ENCODE data around the gene RPL29.

RPL29 gene

DNA sequence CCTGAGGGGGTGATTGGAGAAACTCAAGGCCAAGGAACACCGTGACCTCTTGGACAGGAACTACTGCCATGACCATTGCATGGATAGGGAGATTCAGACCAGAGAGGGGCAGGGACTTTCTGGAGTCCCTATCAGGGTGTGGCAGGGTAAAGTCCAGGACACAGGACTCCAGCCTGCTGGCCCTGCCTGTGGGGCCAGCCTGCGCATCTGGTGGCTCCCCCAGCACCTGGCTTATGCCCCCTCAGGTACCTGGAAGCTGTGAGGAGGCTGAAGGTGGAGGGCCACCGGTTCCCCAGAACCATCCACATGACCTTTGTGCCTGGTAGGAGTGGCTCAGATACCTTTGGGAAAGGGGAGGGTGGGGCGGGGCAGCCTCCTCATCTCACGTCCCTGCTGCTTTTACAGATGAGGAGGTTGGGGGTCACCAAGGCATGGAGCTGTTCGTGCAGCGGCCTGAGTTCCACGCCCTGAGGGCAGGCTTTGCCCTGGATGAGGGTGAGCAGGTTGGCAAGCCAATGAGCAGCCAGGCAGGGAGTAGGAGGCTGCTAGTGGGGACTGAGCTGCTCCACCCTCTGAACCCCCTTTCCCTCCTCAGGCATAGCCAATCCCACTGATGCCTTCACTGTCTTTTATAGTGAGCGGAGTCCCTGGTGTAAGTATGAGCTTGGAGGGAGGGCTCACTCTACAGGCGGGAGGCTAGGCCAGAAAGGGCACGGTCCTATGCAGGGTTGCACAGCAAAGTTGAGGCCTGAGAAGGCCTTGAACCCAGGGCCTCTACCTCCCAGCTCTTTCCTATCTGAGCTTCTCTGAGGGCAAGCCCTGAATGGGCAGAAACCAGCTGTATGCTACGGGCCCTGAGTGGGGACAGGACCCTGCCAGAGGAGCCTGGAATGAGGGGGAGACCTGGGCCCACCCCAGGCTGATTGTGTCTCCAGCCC lies 9.4 kb downstream of the RPL29 start:
- Mint-ChIP-seq H3K36me3 (ENCODE audit: low read depth) (peaks cover 30% of the 10 kb centered on the region), H3K4me1 (ENCODE audit: low read depth) (peaks cover 31% of the 10 kb centered on the region), H3K9me3 (no peaks in the 10 kb centered on the region), H3K4me3 (no peak overlapping the region), H3K27ac (peak overlapping the region; percentile 79), H3K27me3 (no peaks in the 10 kb centered on the region)
- DNase-seq, result no peak

DNA sequence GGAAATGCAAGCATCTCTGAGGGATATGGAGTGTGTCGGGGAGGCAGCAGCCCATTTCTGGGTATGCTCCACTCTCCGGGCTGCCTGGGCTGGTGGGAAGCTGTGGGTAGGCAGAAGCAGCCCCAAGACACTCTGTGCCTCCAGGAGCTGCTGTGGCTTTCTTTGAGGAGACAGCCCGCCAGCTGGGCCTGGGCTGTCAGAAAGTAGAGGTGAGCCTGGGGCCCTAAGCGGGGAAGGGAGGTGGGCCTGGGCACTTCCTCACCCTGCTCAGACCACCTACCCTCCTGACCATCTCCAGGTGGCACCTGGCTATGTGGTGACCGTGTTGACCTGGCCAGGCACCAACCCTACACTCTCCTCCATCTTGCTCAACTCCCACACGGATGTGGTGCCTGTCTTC lies 10.6 kb downstream of the RPL29 start:
- peak overlapping the region; percentile 95 for H3K27ac Mint-ChIP-seq
- no peaks in the 10 kb centered on the region for H3K9me3 Mint-ChIP-seq
- H3K4me1 Mint-ChIP-seq (ENCODE audit: low read depth), result peaks cover 31% of the 10 kb centered on the region
- peaks cover 26% of the 10 kb centered on the region for H3K36me3 Mint-ChIP-seq (ENCODE audit: low read depth)
- peak overlapping the region; percentile 57 for H3K4me3 Mint-ChIP-seq
- no peaks in the 10 kb centered on the region for H3K27me3 Mint-ChIP-seq
- DNase-seq, result no peak

DNA sequence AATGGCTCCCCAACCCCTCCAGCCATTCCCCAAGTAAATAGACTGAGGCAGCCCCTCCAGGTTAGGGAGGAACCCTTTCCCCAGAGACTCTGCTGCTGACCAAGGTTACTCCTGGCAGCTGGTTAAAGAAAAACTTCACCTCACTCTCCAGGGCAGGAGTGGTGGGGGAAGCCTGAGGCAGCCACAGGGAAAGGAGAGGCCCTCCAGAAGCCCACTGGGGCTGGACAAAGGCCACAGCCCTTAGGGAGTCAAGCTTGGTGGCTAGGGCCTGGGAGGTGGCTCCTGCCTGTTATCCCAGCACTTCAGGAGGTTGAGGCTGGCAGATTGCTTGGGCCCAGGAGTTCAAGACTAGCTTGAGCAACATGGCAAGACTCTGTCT lies 11.4 kb downstream of the RPL29 start:
- Mint-ChIP-seq H3K4me1 (ENCODE audit: low read depth) (peaks cover 31% of the 10 kb centered on the region), H3K9me3 (no peaks in the 10 kb centered on the region), H3K27ac (peak overlapping the region; percentile 95), H3K4me3 (peak overlapping the region; percentile 89), H3K36me3 (ENCODE audit: low read depth) (peaks cover 26% of the 10 kb centered on the region), H3K27me3 (no peaks in the 10 kb centered on the region)
- DNase-seq, result no peak

GRCh38 chr3:51983578-51984268 lies 12.0 kb downstream of the RPL29 start:
- H3K27ac Mint-ChIP-seq, result peak overlapping the region; percentile 95
- DNase-seq, result no peak
- no peaks in the 10 kb centered on the region for H3K9me3 Mint-ChIP-seq
- peak overlapping the region; percentile 89 for H3K4me3 Mint-ChIP-seq
- H3K4me1 Mint-ChIP-seq (ENCODE audit: low read depth), result peaks cover 32% of the 10 kb centered on the region
- no peaks in the 10 kb centered on the region for H3K27me3 Mint-ChIP-seq
- peaks cover 29% of the 10 kb centered on the region for H3K36me3 Mint-ChIP-seq (ENCODE audit: low read depth)

DNA sequence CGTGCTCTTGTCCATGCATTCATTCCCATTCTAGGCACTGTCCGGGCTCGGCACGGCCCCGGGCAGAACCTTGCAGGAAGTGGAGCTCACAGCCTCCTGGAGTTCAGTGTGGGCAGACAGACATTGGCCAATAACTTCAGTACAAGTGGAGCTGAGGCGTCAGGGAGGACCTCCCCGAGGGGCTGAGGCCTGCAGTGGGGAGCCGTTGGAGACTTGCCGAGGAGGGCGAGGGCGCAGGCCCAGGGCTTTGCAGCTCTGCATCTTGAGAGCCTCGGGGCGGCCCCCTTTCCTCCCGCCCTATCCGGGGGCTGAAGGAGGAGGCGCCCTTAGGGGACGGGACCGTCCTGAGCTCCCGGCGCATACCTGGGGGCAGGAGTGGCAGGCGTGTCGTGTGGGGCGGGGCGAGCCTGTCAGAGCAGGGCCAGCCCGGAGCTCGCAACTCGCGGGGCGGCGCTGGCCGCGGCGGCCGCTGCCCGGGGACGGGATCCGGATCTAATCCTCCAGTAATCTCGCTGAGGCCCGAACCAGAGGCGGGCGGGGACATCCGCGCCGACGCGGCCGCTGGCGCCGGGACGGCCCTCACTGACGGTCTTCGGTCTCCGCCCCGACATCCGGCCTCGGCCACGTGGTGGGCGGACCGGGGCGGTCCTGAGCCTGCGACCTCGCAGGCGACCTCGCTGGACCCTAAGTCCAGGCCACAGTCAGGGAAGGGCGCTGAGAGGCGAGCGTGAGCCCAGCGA lies 12.7 kb downstream of the RPL29 start, which contains the start of gene ACY1:
Gene ACY1, plus strand, starts transcription at position 698 of the 740 bp plus-strand sequence. CDS start 530 bp downstream, outside the sequence.
- Mint-ChIP-seq H3K4me1 (ENCODE audit: low read depth) (peaks cover 32% of the 10 kb centered on the region), H3K4me3 (peak within 1 kb of the TSS; percentile 89), H3K27ac (peak within 1 kb of the TSS; percentile 95), H3K36me3 (ENCODE audit: low read depth) (peaks cover 27% of the 10 kb centered on the region), H3K27me3 (no peaks in the 10 kb centered on the region), H3K9me3 (no peaks in the 10 kb centered on the region)
- peak; percentile 87 for DNase-seq

DNA sequence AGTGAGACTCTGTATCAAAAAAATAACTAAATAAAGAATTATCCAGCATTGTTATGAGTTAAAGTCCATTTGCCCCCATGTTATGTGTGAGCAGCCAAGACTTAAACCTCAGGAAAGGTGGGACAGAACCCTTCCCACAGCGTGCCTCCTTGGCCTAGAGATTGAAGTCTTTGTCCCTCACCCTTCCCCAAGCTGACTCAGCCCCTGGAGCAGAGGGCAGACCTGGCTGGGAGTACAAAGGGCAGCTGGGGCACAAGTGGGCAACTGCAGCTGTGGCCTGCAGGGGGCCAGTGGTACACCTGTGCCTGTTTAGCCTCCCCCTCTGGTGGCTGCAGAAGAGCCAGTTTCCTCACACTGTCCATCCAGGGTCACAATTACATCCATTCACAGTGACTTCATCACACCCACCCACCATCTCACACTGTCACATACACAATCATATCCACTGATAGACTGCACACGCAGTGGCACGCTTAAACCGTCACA lies 13.3 kb downstream of the RPL29 start:
- Mint-ChIP-seq H3K4me1 (ENCODE audit: low read depth) (peaks cover 36% of the 10 kb centered on the region), H3K27ac (peak overlapping the region; percentile 95), H3K4me3 (peak overlapping the region; percentile 89), H3K36me3 (ENCODE audit: low read depth) (peaks cover 27% of the 10 kb centered on the region), H3K9me3 (no peaks in the 10 kb centered on the region), H3K27me3 (no peaks in the 10 kb centered on the region)
- DNase-seq, result peak; percentile 59

GRCh38 chr3:51980253-51980652 lies 15.4 kb downstream of the RPL29 start:
- no peak overlapping the region for H3K27ac Mint-ChIP-seq
- H3K9me3 Mint-ChIP-seq, result no peaks in the 10 kb centered on the region
- H3K4me1 Mint-ChIP-seq (ENCODE audit: low read depth), result peaks cover 55% of the 10 kb centered on the region
- H3K36me3 Mint-ChIP-seq (ENCODE audit: low read depth), result peaks cover 23% of the 10 kb centered on the region
- no peak overlapping the region for H3K4me3 Mint-ChIP-seq
- no peak for DNase-seq
- no peaks in the 10 kb centered on the region for H3K27me3 Mint-ChIP-seq

DNA sequence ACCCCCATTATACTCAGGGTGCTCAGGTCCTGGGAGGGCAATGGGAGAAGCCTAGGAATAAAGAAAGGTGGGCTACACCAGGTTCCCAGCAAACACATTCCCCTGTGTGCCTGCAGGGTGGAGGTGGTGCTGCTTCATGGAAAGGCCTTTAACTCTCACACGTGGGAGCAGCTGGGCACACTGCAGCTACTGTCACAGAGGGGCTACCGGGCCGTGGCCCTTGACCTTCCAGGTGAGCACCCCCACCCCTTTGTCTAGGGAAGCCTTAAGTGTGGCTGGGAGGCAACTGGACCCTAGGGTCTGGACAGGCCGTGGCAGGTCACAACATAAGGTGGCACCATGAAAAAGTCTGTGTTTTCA lies 17.6 kb downstream of the RPL29 start:
- DNase-seq, result no peak
- peaks cover 50% of the 10 kb centered on the region for H3K4me1 Mint-ChIP-seq (ENCODE audit: low read depth)
- H3K4me3 Mint-ChIP-seq, result no peak overlapping the region
- peak overlapping the region; percentile 57 for H3K27ac Mint-ChIP-seq
- peaks cover 23% of the 10 kb centered on the region for H3K36me3 Mint-ChIP-seq (ENCODE audit: low read depth)
- H3K27me3 Mint-ChIP-seq, result no peaks in the 10 kb centered on the region
- no peaks in the 10 kb centered on the region for H3K9me3 Mint-ChIP-seq

GRCh38 chr3:51977446-51978142 lies 18.1 kb downstream of the RPL29 start:
- Mint-ChIP-seq H3K27me3 (no peaks in the 10 kb centered on the region), H3K9me3 (no peaks in the 10 kb centered on the region), H3K4me3 (no peak overlapping the region), H3K27ac (peak overlapping the region; percentile 57), H3K4me1 (ENCODE audit: low read depth) (peaks cover 47% of the 10 kb centered on the region), H3K36me3 (ENCODE audit: low read depth) (peaks cover 21% of the 10 kb centered on the region)
- no peak for DNase-seq

GRCh38 chr3:51975852-51976549 lies 19.7 kb downstream of the RPL29 start:
- Mint-ChIP-seq H3K27me3 (no peaks in the 10 kb centered on the region), H3K4me1 (ENCODE audit: low read depth) (peaks cover 49% of the 10 kb centered on the region), H3K4me3 (peak overlapping the region; percentile 93), H3K9me3 (no peaks in the 10 kb centered on the region), H3K36me3 (ENCODE audit: low read depth) (peaks cover 27% of the 10 kb centered on the region), H3K27ac (peak overlapping the region; percentile 87)
- no peak for DNase-seq

DNA sequence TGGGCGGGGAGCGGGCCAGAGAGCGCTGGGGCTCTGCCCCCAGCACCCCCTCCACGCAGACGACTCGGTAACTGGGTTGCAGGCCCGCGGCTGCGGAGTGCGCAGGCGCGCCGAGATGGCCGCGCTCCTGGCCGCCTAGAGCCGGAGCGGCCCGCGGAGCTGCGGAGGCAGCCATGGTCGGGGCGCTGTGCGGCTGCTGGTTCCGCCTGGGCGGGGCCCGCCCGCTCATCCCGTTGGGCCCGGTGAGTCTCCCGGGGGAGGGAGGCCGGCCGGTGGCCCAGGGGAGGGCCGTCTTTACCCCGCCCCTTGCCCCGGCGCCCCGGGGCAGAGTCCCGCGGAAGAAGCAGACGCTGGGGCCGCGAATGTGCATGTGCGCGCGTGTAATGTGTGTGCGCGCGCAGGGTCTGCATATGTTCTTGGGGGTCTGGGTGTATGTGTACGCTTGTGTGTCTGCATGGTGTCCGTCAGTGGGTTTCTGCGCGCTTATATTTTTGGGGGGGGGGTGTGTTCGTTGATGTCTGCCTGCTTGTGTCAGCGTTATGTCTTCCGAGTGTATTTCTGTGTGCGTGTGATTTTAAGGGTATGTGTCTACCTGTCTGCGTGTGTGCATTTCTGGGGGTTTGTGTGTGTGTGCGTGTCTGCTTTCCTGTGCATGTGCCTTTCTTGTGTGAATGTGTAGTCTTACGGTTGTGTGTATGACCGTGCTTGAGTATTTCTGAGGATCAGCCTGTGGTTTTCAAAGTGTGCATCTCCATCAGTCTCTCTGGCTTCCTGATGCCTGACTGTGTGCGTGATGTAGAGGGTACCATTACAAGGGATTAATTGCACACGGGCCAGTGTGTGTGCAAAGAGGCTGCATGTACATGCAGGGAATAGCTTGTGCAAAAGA lies 20.5 kb downstream of the RPL29 start, which contains the start of gene ABHD14A:
Gene ABHD14A, plus strand, starts transcription at position 102 of the 889 bp plus-strand sequence. Its CDS starts 72 bp downstream, at position 174.
- peak; percentile 84 for DNase-seq
- H3K4me3 Mint-ChIP-seq, result peak within 1 kb of the TSS; percentile 93
- peaks cover 35% of the 10 kb centered on the region for H3K36me3 Mint-ChIP-seq (ENCODE audit: low read depth)
- H3K4me1 Mint-ChIP-seq (ENCODE audit: low read depth), result peaks cover 51% of the 10 kb centered on the region
- H3K27me3 Mint-ChIP-seq, result no peaks in the 10 kb centered on the region
- no peaks in the 10 kb centered on the region for H3K9me3 Mint-ChIP-seq
- H3K27ac Mint-ChIP-seq, result peak within 1 kb of the TSS; percentile 96

DNA sequence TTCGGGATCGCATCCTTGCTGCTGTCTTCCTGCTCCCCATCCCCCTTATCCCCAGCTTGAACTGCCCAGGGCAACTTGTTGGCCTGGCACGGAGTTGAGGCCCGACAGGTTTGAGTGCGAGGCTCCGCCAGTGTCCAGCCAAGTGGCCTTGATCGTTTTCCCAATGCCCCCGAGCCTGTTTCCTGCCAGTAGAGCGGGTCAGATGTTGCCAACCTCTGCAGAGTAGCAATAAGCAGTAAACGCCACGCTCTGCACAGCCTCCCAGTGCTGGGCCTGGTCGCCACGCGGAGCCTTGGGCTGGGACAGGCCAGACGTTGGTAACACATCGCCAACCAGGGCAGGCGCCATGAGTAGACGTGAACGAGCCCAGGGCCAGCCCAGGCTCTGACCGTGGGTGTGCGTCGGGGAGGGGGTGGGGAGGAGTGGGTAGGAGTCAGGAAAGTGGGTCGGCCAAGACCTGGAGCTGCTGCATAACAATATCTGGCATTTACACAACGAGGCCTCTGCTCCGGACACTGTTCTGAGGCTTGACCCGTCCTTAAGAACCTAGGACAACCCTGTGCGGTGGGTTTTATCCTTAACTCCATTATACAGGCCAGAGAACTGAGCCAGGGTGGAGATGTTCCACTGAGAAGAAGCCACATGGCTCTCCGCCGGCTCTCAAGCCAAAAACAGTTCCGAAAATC lies 21.3 kb downstream of the RPL29 start:
- peaks cover 52% of the 10 kb centered on the region for H3K4me1 Mint-ChIP-seq (ENCODE audit: low read depth)
- H3K27me3 Mint-ChIP-seq, result no peaks in the 10 kb centered on the region
- H3K27ac Mint-ChIP-seq, result peak overlapping the region; percentile 96
- H3K36me3 Mint-ChIP-seq (ENCODE audit: low read depth), result peaks cover 38% of the 10 kb centered on the region
- no peaks in the 10 kb centered on the region for H3K9me3 Mint-ChIP-seq
- DNase-seq, result no peak
- H3K4me3 Mint-ChIP-seq, result peak overlapping the region; percentile 93

All from activated T-cell treated with anti-CD3 and anti-CD28 coated beads, Interleukin-2, amount 50 U/mL, for 24 hours (primary cell).